T-helper 22 cell (primary cell): Measurements from ENCODE around the gene DPPA5.
"Not testable (repeated sequence)": the region's sequence is repeated elsewhere in the genome, so short reads cannot be mapped to it uniquely, and the experiment has no call there.

Experiments
- DNase-seq: peaks from one replicate; pipeline ENCODE4 v3.0.0-alpha.2; 2020; ENCODE audit warnings: low read depth

DPPA5 gene

GRCh38 chr6:73364121-73364520, 10.0 kb upstream of the DPPA5 start:
- DNase-seq, result no peak

- no peak for DNase-seq
These were observed 9.4 kb upstream of the DPPA5 start for GRCh38 chr6:73363537-73363875.

GRCh38 chr6:73362869-73363536, 8.9 kb upstream of the DPPA5 start:
- DNase-seq, result no peak

- DNase-seq, result no peak
These were observed 8.3 kb upstream of the DPPA5 start, which contains the start of gene KHDC3L for GRCh38 chr6:73362358-73362757. TSS of gene KHDC3L (plus strand) at chr6:73362658. CDS start at chr6:73362730, 72 bp downstream.

GRCh38 chr6:73349311-73349710, 4.8 kb downstream of the DPPA5 start:
- DNase-seq, result no peak

- DNase-seq, result no peak
These were observed 5.4 kb downstream of the DPPA5 start for GRCh38 chr6:73348550-73349204.

- no peak for DNase-seq
These were observed 10.9 kb downstream of the DPPA5 start for GRCh38 chr6:73343164-73343563.

- DNase-seq, result no peak
These were observed 11.9 kb downstream of the DPPA5 start for GRCh38 chr6:73342174-73342573.

GRCh38 chr6:73341335-73341734, 12.7 kb downstream of the DPPA5 start:
- no peak for DNase-seq

DNA sequence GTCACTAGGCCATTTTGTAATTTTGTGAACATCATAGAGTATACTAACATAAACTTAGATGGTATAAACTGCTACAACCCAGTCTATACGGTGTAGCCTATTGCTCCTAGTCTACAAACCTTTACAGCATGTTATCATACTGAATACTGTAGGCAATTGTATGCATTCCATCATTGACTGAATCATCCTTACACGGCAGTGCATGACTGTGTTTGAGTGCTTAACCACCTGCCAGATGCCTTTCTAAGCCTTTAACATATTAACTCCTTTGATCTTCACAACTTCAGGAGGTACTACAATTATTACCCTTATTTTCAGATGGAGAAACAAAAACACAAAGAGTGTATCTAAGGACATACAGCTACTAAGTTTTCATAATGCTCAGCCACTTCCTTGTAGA, 14.0 kb downstream of the DPPA5 start:
- DNase-seq, result no peak

- DNase-seq, result no peak
These were observed 14.7 kb downstream of the DPPA5 start for GRCh38 chr6:73339340-73339739.

DNA sequence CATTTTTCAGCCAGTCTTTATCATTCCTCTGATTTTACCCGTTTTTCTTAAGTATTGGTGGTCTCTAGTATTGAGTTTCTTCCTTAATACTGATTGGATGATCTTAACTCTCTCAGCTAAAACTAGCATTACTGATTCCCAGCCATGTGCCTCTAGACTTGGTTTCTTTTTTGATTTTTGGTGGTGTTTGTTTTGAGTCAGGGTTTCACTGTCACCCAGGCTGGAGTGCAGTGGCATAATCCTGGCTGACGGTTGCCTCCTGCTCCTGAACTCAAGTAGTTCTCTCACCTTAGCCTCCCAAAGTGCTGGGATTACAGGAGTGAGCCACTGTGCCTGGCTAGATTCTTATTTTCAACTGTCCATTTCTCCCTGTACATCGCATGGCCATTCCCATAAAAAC, 24.9 kb downstream of the DPPA5 start:
- DNase-seq, result no peak

DNA sequence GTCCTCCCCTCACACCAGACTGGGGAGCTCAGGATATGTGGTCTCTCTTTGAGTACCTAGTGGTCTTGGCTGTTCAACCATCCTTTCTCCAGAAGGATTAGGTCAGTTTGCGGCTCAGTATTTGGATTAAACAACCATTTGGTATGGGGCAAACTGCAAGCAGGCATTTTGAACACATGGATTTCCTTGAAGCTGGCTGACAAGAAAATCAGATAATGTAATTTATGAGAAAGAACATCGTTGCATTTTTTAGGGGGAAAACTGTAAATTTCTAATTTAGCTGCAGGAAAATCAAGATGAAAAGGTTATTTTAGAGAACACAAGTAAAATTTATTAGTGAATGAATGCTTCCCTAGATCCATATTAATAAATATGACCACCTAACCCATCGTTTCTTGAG, 25.3 kb downstream of the DPPA5 start:
- DNase-seq, result no peak

DNA sequence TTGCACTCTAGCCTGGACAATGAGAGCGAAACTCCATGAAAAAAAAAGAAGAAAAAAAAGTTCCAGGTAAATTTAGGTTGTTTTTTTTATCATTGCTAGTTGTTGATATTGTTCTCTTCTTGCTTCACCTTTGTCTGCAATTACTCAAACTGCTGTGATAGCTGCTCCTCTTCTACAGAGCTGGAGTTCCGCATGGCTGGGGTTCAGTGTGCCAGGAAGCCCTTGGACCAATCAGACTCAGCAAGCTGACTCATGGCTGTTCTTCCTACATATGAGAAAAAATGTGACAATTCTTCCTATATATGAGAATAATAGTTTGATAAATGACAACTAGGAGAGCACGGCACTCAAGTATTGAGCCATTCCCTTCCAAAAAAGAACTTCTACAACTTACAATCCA, 28.4 kb downstream of the DPPA5 start:
- no peak for DNase-seq

DNA sequence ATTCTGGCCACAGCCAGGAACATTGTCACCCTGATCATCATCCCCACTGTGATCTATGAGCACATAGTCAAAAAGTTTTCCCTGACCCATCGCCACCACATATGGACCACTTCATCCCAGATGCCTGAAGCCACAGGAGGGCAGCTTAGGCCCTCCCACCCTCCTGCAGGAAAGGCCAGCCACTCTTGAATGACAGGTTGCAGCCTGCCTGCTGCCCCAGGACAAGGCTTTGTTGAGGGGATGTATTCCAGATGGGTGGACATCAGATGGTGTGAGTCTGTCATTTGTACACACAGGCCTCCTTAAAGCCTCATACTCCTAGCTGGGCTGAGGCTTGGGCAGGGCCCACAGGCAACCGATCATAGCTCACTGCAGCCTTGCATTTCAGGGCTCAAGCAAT, 30.8 kb downstream of the DPPA5 start:
- no peak for DNase-seq

- no peak for DNase-seq
These were observed 39.2 kb downstream of the DPPA5 start for GRCh38 chr6:73314577-73315492.

GRCh38 chr6:73310503-73310845, 43.6 kb downstream of the DPPA5 start:
- not testable (repeated sequence) for DNase-seq

DNA sequence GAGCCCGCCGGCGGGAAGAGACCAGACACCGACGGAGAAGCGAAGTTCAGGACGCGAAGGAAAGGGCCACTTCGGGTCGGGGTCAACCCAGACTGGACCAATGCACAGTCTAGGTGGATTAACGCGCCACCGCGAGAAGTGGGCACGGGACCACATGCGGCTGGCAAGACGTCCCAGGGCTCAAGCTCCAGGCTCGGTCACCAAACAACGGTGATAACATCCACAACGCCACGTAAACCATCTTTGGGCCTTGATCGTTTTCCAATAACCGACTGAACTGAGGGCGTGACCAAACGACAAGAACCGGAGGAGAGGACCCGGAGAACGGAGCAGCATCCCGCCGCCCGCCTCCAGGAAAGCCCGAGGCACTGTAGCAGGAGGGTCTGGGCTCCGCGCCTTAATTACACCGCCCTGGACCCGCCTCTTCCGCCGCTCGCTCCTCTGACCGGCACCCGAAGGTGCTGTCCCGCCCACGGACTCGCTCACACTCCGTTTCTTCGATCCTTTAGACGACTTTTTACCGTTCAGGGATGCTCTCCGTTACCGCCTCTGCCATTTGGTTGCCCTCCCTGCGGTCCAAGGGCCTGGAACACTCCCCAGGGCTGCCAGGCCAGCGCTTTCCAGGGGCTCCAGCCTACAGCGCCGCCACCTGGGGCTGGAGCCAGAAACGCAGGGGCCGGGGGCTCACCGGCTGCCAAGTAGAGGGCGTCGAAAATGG, 44.1 kb downstream of the DPPA5 start:
- DNase-seq, result peak; percentile 28

DNA sequence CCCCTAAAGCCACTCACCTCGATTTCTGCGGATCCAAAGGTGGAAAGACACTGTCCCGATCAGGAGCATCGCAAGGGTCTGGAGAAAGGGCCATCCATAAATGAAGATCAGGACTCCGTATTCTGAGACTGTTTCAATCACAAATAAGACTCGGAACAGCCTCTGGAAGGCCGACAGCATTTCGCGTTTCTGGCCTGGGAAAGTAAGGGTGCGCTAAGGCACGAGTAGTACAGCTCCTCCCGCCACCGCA, 44.6 kb downstream of the DPPA5 start:
- DNase-seq, result no peak

GRCh38 chr6:73308712-73309534, 45.2 kb downstream of the DPPA5 start:
- DNase-seq, result no peak

DNA sequence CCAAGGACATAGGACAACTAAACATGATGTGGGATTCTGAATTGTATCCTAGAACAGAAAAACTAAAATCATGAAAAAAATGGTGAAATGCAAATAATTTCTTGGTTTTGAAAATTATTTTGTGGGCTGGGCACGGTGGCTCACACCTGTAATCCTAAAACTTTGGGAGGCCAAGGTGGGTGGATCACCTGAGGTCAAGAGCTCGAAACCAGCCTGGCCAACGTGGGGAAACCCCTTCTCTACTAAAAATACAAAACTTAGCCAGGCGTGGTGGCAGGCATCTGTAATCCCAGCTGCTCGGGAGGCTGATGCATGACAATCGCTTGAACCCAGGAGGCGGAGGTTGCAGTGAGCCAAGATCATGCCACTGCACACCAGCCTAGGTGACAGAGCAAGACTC, 50.3 kb downstream of the DPPA5 start:
- DNase-seq, result not testable (repeated sequence)
